Natural killer cell (primary cell): ENCODE results near the gene CPSF2. TPM values are rescaled to one million over a fixed set of nuclear protein-coding genes. Genes with fewer than 3 reads are reported as not detected.

Experiments used
- ATAC-seq, 3 donors: fragments of 150-1000 bp in 2 of 3; fragments of 200-7000 bp in 1 of 3; cut with Tn5 transposase; 1 replicate in 1 of 3; 2 replicates in 2 of 3; pipeline ENCODE4 v1.10.0; 2021; ENCODE audit warnings: mild to moderate bottlenecking in 2 of 3, moderate library complexity in 2 of 3
- DNase-seq, 2 donors: peaks; one replicate each; pipeline versions ENCODE4 v3.0.0 to v3.0.0-alpha.2; 2013 to 2021; ENCODE audit warnings: mixed read lengths in 1 of 2
- H3K27ac ChIP-seq: one replicate; pipeline ENCODE4 v1.5.1; 2013; ENCODE audit warnings: mild to moderate bottlenecking, low read length
- H3K27me3 ChIP-seq: one replicate; pipeline ENCODE4 v1.6.1; 2013; ENCODE audit warnings: low read length; ENCODE audit not compliant: control insufficient read depth, insufficient read depth
- H3K36me3 ChIP-seq: one replicate; pipeline ENCODE4 v1.6.1; 2013; ENCODE audit warnings: low read length; ENCODE audit not compliant: control insufficient read depth, insufficient read depth
- H3K4me1 ChIP-seq: one replicate; pipeline ENCODE4 v1.6.1; 2013; ENCODE audit warnings: low read length; ENCODE audit not compliant: control insufficient read depth, insufficient read depth
- H3K4me3 ChIP-seq: one replicate; pipeline ENCODE4 v1.5.1; 2013; ENCODE audit warnings: low read length
- H3K9me3 ChIP-seq: one replicate; pipeline ENCODE4 v1.6.1; 2013; ENCODE audit warnings: low read length; ENCODE audit not compliant: control insufficient read depth, insufficient read depth
- H3K27ac Mint-ChIP-seq, 2 donors: one replicate each; pipeline ENCODE4 v1.8.0; 2022; ENCODE audit warnings: mild to moderate bottlenecking in 2 of 2, mixed read lengths in 2 of 2, moderate library complexity in 1 of 2
- H3K27me3 Mint-ChIP-seq, 2 donors: one replicate each; pipeline ENCODE4 v1.8.0; 2022; ENCODE audit warnings: low read depth in 2 of 2, mixed read lengths in 2 of 2
- H3K36me3 Mint-ChIP-seq: one replicate; pipeline ENCODE4 v1.8.0; 2022; ENCODE audit warnings: mixed read lengths
- H3K4me1 Mint-ChIP-seq, 2 donors: one replicate each; pipeline ENCODE4 v1.8.0; 2022; ENCODE audit warnings: mixed read lengths in 2 of 2
- H3K4me3 Mint-ChIP-seq: one replicate; pipeline ENCODE4 v1.8.0; 2022; ENCODE audit warnings: mild to moderate bottlenecking, moderate library complexity, mixed read lengths
- H3K9me3 Mint-ChIP-seq, 2 donors: one replicate each; pipeline ENCODE4 v1.8.0; 2022; ENCODE audit warnings: mixed read lengths in 2 of 2
- CTCF ChIP-seq: fragments of 200-600 bp; IDR thresholded peaks from one replicate; pipeline ENCODE4 v1.8.0; 2022; ENCODE audit warnings: antibody characterized with exemption
- whole genome bisulfite sequencing: methylation state at CpG from one replicate; pipeline ENCODE4 v1.1.7; 2013; ENCODE audit warnings: missing lambda C conversion rate; ENCODE audit not compliant: insufficient coverage; 5-methylcytosine and 5-hydroxymethylcytosine counted together
- intact Hi-C: fragments of 100-400 bp; cut with micrococcal nuclease; formaldehyde crosslinking; loops from one replicate; pipeline ENCODE4 v1.14.2; 2022
- total RNA-seq, 4 donors: library from RNA; stranded (reverse); fragments of 120-200 nt in 1 of 4; gene quantifications; one replicate each; pipeline versions ENCODE4 v1.2.3 to v1.2.4, GENCODE V29; 2013 to 2022

Gene CPSF2
- total RNA-seq, 3 donors from 2014 or later (not counting 1 experiment from before 2014, with no cell fraction given) = 24.2 to 39.8 (median 28.6) TPM

GRCh38 chr14:92134456-92134855 is 12.7 kb downstream of the CPSF2 start:
- WGBS = no CpG with 5 or more reads among the region's 1 CpG
- no peak for TF ChIP-seq CTCF
- Histone ChIP-seq H3K36me3 (peaks cover 59% of the 10 kb centered on the region), H3K4me1 (no peaks in the 10 kb centered on the region), H3K9me3 (no peaks in the 10 kb centered on the region), H3K4me3 (no peak overlapping the region), H3K27ac (no peak overlapping the region), H3K27me3 (no peaks in the 10 kb centered on the region)
- intact Hi-C loops = loop anchor here (2.0 kb wide), 1 partner anchor 650 kb away; no protein-coding TSS in a partner anchor
- DNase-seq = no peak
- ATAC-seq = no peak
- Mint-ChIP-seq H3K27me3 (no peaks in the 10 kb centered on the region), H3K9me3 (no peaks in the 10 kb centered on the region), H3K36me3 (peaks cover 21% of the 10 kb centered on the region), H3K4me1 (peaks cover 5 to 15% of the 10 kb centered on the region in 2 donors), H3K4me3 (no peak overlapping the region), H3K27ac (peak overlapping the region in 1 of 2 donors; percentile 39)

GRCh38 chr14:92135269-92135668 is 13.5 kb downstream of the CPSF2 start:
- Histone ChIP-seq H3K4me3 (no peak overlapping the region), H3K27me3 (no peaks in the 10 kb centered on the region), H3K4me1 (no peaks in the 10 kb centered on the region), H3K9me3 (no peaks in the 10 kb centered on the region), H3K36me3 (peaks cover 57% of the 10 kb centered on the region), H3K27ac (no peak overlapping the region)
- peaks cover 21% of the 10 kb centered on the region for H3K36me3 Mint-ChIP-seq
- WGBS = 100% methylated on average over 1 of the region's 1 CpG
- no peak for ATAC-seq
- H3K4me1 Mint-ChIP-seq = peaks cover 5 to 11% of the 10 kb centered on the region in 2 donors
- no peaks in the 10 kb centered on the region for H3K9me3 Mint-ChIP-seq
- peak; percentile 45 for TF ChIP-seq CTCF
- DNase-seq = peak in 1 of 2 donors; percentile 50
- no peak overlapping the region for H3K27ac Mint-ChIP-seq
- intact Hi-C loops = loop anchor here (2.0 to 5.0 kb wide), 2 partner anchors 547 to 650 kb away; no protein-coding TSS in a partner anchor
- no peaks in the 10 kb centered on the region for H3K27me3 Mint-ChIP-seq
- no peak overlapping the region for H3K4me3 Mint-ChIP-seq

- no peaks in the 10 kb centered on the region for H3K9me3 Mint-ChIP-seq
- 100% methylated on average over 1 of the region's 4 CpGs for WGBS
- Histone ChIP-seq H3K9me3 (no peaks in the 10 kb centered on the region), H3K27me3 (no peaks in the 10 kb centered on the region), H3K4me1 (no peaks in the 10 kb centered on the region), H3K36me3 (peaks cover 63% of the 10 kb centered on the region), H3K27ac (no peak overlapping the region), H3K4me3 (no peak overlapping the region)
- H3K27ac Mint-ChIP-seq = no peak overlapping the region
- intact Hi-C loops = no loop called here
- DNase-seq (no peak), ATAC-seq (no peak)
- peaks cover 4 to 8% of the 10 kb centered on the region in 2 donors for H3K4me1 Mint-ChIP-seq
- H3K36me3 Mint-ChIP-seq = peaks cover 38% of the 10 kb centered on the region
- no peak for TF ChIP-seq CTCF
- H3K4me3 Mint-ChIP-seq = no peak overlapping the region
- H3K27me3 Mint-ChIP-seq = no peaks in the 10 kb centered on the region
These were observed 21.5 kb downstream of the CPSF2 start for GRCh38 chr14:92143309-92143708.

- Histone ChIP-seq H3K4me1 (no peaks in the 10 kb centered on the region), H3K27me3 (no peaks in the 10 kb centered on the region), H3K9me3 (no peaks in the 10 kb centered on the region), H3K4me3 (no peak overlapping the region), H3K36me3 (peaks cover 60% of the 10 kb centered on the region), H3K27ac (no peak overlapping the region)
- no peak overlapping the region for H3K4me3 Mint-ChIP-seq
- peaks cover 38% of the 10 kb centered on the region for H3K36me3 Mint-ChIP-seq
- DNase-seq (no peak), ATAC-seq (no peak)
- H3K27ac Mint-ChIP-seq = no peak overlapping the region
- WGBS = 100% methylated on average over 3 of the region's 3 CpGs
- no peaks in the 10 kb centered on the region for H3K9me3 Mint-ChIP-seq
- intact Hi-C loops = no loop called here
- H3K27me3 Mint-ChIP-seq = no peaks in the 10 kb centered on the region
- H3K4me1 Mint-ChIP-seq = peaks cover 4 to 8% of the 10 kb centered on the region in 2 donors
- TF ChIP-seq CTCF = no peak
These were observed 22.2 kb downstream of the CPSF2 start for GRCh38 chr14:92143962-92144361.
